Cardiac muscle cell (in vitro differentiated cells and primary cell): ENCODE results near the gene PTGIR. TPM values are rescaled to one million over a fixed set of nuclear protein-coding genes. Genes with fewer than 3 reads are reported as not detected.

Experiments used
- DNase-seq, 2 donors: peaks; one replicate each; pipeline versions ENCODE4 v3.0.0 to v3.0.0-alpha.2; 2010 to 2017; ENCODE audit warnings: low read depth in 1 of 2, low spot score in 1 of 2
- H3K27ac ChIP-seq: fragments of 200-600 bp; sonication (generic); 2 replicates; pipeline ENCODE4 v1.5.1; 2016
- H3K27me3 ChIP-seq: fragments of 200-600 bp; sonication (generic); 2 replicates; pipeline ENCODE4 v1.6.0; 2016; ENCODE audit warnings: control low read depth
- H3K36me3 ChIP-seq: fragments of 200-600 bp; sonication (generic); 2 replicates; pipeline ENCODE4 v1.5.1; 2016; ENCODE audit warnings: control low read depth
- H3K4me1 ChIP-seq: fragments of 200-600 bp; sonication (generic); 2 replicates; pipeline ENCODE4 v1.8.1; 2017; ENCODE audit warnings: low read depth, mild to moderate bottlenecking, mixed run types
- H3K4me3 ChIP-seq: fragments of 200-600 bp; sonication (generic); 2 replicates; pipeline ENCODE4 v1.5.1; 2016; ENCODE audit warnings: mild to moderate bottlenecking
- H3K9me3 ChIP-seq: fragments of 200-600 bp; sonication (generic); 2 replicates; pipeline ENCODE4 v1.5.1; 2017; ENCODE audit warnings: low read depth, mild to moderate bottlenecking, control low read depth
- CTCF ChIP-seq: IDR thresholded peaks from 2 replicates; pipeline ENCODE4 v1.5.1; 2012; ENCODE audit warnings: low read depth, mild to moderate bottlenecking, low read length
- polyA plus RNA-seq: library from polyadenylated mRNA; unstranded; fragments of >200 nt; fragmentation: Nextera tagmentation; extraction: Ambion mirVana; gene quantifications from 2 replicates; pipeline ENCODE4 v1.2.1, GENCODE V29; 2016
- total RNA-seq: library from RNA; depleted of rRNA; stranded (reverse); fragments of >200 nt; gene quantifications from 2 replicates; pipeline ENCODE4 v1.2.3, GENCODE V29; 2016

PTGIR gene
- total and polyA plus RNA-seq, 2 experiments from 2014 or later = 0.12 to 0.82 TPM

GRCh38 chr19:46603752-46604231 lies 21.1 kb downstream of the PTGIR start:
- H3K9me3 ChIP-seq = no peaks in the 10 kb centered on the region
- H3K27me3 ChIP-seq = no peaks in the 10 kb centered on the region
- H3K4me1 ChIP-seq = peaks cover 21% of the 10 kb centered on the region
- TF ChIP-seq CTCF = no peak
- H3K36me3 ChIP-seq = peaks cover 27% of the 10 kb centered on the region
- DNase-seq = no peak
- peak overlapping the region; percentile 64 for H3K4me3 ChIP-seq
- no peak overlapping the region for H3K27ac ChIP-seq

GRCh38 chr19:46603195-46603637 lies 21.7 kb downstream of the PTGIR start:
- no peak for DNase-seq
- no peak for TF ChIP-seq CTCF
- Histone ChIP-seq H3K27ac (peak overlapping the region; percentile 73), H3K4me3 (peak overlapping the region; percentile 64), H3K4me1 (peaks cover 21% of the 10 kb centered on the region), H3K9me3 (no peaks in the 10 kb centered on the region), H3K36me3 (peaks cover 21% of the 10 kb centered on the region), H3K27me3 (no peaks in the 10 kb centered on the region)

GRCh38 chr19:46602392-46603194 lies 22.3 kb downstream of the PTGIR start:
- peak overlapping the region; percentile 64 for H3K4me3 ChIP-seq
- peak overlapping the region; percentile 73 for H3K27ac ChIP-seq
- H3K27me3 ChIP-seq = no peaks in the 10 kb centered on the region
- peak in 1 of 2 donors; percentile 33 for DNase-seq
- TF ChIP-seq CTCF = no peak
- peaks cover 21% of the 10 kb centered on the region for H3K4me1 ChIP-seq
- H3K36me3 ChIP-seq = peaks cover 15% of the 10 kb centered on the region
- no peaks in the 10 kb centered on the region for H3K9me3 ChIP-seq

GRCh38 chr19:46601318-46602224 lies 23.3 kb downstream of the PTGIR start, which contains the start of gene CALM3:
Gene CALM3, plus strand, starts transcription at chr19:46601330. Its CDS starts 105 bp downstream, at chr19:46601435.
- no peak for DNase-seq
- Histone ChIP-seq H3K4me1 (peaks cover 21% of the 10 kb centered on the region), H3K27me3 (no peaks in the 10 kb centered on the region), H3K9me3 (no peaks in the 10 kb centered on the region), H3K36me3 (peaks cover 11% of the 10 kb centered on the region), H3K27ac (peak within 1 kb of the TSS; percentile 99), H3K4me3 (peak within 1 kb of the TSS; percentile 64)
- no peak for TF ChIP-seq CTCF
